ENCODE measurements around the gene TTBK2.

GRCh38 chr15:42759093-42759492 lies 161.5 kb downstream of the TTBK2 start:
- TF ChIP-seq CTCF (IDR thresholded peaks at IDR 0.05) = no peak
- no peak for TF ChIP-seq ZFX (IDR thresholded peaks at IDR 0.05; ENCODE audit: borderline replicate concordance)

Data from 22Rv1 (cell line).